Prostate gland (tissue), 2 donors: ENCODE data around the gene PTPRM.

Experiments used
- POLR2A ChIP-seq: fragments of 450-650 bp; IDR thresholded peaks from one replicate; pipeline ENCODE4 v1.6.1; 2016; ENCODE audit warnings: antibody characterized with exemption, mild to moderate bottlenecking
- POLR2AphosphoS5 ChIP-seq: sonication (generic); formaldehyde crosslinking; IDR thresholded peaks from one replicate; pipeline ENCODE4 v1.6.1; 2017; ENCODE audit warnings: antibody characterized with exemption
- TF ChIP-seq, protein P1 (sequence below), 4 experiments: fragments of 200-600 bp in 2 of 4; fragments of 450-650 bp in 2 of 4; sonication (generic) in 2 of 4; IDR thresholded peaks; 1 replicate in 3 of 4; 2 replicates in 1 of 4; pipeline ENCODE4 v1.5.1; 2016 to 2019; ENCODE audit warnings: antibody characterized with exemption in 4 of 4, mild to moderate bottlenecking in 2 of 4, moderate library complexity in 2 of 4

DNA sequence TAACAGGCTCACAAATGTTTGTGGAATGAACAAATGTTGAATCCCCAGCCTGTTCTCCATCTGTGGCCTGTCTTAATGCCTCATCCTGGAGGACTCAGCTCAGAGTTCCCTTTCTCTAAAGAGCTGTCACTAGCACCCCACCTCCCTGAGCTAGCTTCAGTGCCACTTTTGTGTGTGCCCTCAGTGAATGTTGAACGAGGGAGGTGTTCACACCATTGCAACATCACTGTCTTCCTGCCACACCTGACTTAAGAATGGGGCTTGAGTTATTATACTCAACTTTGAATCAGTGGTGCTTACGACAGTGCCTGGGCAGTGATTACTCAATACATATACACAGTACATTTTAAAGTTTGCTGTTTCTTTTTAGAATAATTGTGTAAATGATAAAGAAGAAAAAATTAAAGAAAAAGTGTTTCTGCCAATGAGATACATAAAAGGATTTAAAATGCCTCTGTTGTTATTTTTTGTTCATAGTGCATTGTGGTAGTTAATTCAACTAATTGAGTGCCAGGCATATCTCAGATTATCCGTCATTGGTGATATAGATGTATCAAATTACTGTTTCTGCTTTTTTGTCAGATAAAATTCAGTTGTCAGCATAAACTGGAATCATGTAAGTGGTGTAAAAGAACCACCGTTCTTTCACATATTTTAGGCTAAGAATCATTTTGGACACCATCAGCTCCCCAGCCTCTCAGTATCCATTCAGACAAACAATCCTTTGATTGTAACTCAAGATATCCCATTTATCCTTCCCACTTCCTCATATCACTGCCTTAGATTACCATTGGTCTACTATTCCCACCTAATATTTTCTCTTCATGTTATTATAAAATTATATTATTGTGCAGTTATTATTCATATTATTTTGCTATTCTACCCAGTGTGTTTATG lies 304.7 kb downstream of the PTPRM start:
- TF ChIP-seq, protein P1, sequence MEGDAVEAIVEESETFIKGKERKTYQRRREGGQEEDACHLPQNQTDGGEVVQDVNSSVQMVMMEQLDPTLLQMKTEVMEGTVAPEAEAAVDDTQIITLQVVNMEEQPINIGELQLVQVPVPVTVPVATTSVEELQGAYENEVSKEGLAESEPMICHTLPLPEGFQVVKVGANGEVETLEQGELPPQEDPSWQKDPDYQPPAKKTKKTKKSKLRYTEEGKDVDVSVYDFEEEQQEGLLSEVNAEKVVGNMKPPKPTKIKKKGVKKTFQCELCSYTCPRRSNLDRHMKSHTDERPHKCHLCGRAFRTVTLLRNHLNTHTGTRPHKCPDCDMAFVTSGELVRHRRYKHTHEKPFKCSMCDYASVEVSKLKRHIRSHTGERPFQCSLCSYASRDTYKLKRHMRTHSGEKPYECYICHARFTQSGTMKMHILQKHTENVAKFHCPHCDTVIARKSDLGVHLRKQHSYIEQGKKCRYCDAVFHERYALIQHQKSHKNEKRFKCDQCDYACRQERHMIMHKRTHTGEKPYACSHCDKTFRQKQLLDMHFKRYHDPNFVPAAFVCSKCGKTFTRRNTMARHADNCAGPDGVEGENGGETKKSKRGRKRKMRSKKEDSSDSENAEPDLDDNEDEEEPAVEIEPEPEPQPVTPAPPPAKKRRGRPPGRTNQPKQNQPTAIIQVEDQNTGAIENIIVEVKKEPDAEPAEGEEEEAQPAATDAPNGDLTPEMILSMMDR (IDR thresholded peaks at IDR 0.05), result no peak
- TF ChIP-seq POLR2A (no peak), POLR2AphosphoS5 (no peak)
